KOPT-K1 (cell line): ENCODE data around the gene MGMT.
A peak's percentile ranks its signal among the peaks of the same experiment; 100 is the strongest.

Experiments used
- H3K27ac ChIP-seq: fragments of 200-600 bp; sonication (generic); 2 replicates; pipeline ENCODE4 v1.5.1; 2016; ENCODE audit warnings: antibody characterized with exemption, mild to moderate bottlenecking, low read depth, low read length; ENCODE audit not compliant: poor library complexity, severe bottlenecking
- H3K36me3 ChIP-seq: fragments of 200-600 bp; sonication (generic); 2 replicates; pipeline ENCODE4 v1.5.1; 2017; ENCODE audit warnings: antibody characterized with exemption, mild to moderate bottlenecking, low read length, moderate library complexity; ENCODE audit not compliant: insufficient read depth
- H3K9me3 ChIP-seq: fragments of 200-600 bp; sonication (generic); 2 replicates; pipeline ENCODE4 v1.5.1; 2017; ENCODE audit warnings: antibody characterized with exemption, low read length, mild to moderate bottlenecking; ENCODE audit not compliant: insufficient read depth, poor library complexity, severe bottlenecking

MGMT gene

DNA sequence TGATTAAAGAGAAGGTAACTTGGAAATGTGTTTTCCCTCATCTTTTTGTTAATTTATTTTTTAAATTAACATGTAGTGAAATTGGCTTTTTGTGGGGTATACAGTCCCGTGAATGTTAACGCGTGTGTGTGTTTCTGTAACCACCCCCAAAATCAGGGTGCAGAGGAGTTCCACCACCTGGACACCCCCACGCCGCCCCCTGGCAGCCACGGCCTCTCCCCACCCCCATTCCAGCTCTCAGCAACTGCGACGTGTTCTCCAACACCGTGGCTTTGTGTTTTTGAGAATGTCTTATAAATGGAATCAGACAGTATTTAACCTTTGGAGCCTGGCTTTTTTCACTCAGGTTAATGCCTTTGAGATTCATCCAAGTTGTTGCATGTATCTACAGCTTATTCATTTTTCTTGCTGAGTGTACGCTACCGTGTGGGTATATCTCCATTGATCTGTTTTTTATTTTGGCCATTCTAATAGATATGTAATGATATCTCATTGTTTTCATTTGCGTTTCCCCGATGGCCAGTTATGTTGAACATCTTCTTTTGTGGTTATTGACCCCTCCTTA, 278.2 kb downstream of the MGMT start:
- Histone ChIP-seq H3K36me3 (no peaks in the 10 kb centered on the region), H3K9me3 (peaks cover 18% of the 10 kb centered on the region), H3K27ac (no peak overlapping the region)

DNA sequence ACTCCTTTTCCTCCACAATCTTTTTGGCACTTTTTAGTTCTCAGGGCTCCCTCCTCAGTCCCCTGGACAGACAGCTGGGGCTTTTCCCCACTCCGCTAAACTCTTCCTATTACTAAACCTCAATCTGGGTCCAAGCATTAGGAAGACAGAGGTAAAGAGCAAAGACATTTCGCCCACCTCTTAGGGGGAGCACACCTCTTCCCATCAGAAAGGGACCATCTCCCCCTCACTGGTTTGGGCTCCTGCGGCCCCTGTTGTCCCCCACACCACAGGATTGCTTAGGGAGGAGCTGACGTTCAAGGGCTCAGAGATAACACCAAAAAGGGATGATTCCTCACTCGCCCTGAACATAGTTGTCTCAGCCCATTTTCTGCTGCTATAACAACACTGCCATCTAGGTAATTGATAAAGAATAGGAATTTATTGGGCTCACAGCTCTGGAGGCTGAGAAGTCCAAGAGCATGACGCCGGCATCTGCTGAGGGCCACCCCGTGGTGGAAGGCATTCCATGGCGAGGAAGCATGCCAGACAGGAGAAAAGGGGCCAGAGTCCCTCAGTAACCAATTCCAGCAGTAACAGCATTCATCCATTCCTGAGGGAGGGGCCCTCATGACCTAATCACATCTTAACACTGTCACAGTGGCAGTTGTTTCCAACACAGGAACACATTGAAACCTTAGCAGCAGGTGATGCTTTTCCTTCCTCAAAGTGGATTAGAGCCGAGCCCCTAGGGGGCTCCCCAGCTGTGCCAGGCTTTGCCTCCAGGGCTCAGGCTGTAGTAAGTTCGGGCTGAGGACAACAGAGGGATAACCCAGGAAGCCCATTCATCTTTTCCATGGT, 287.4 kb downstream of the MGMT start:
- Histone ChIP-seq H3K9me3 (peaks cover 32% of the 10 kb centered on the region), H3K36me3 (no peaks in the 10 kb centered on the region), H3K27ac (no peak overlapping the region)

DNA sequence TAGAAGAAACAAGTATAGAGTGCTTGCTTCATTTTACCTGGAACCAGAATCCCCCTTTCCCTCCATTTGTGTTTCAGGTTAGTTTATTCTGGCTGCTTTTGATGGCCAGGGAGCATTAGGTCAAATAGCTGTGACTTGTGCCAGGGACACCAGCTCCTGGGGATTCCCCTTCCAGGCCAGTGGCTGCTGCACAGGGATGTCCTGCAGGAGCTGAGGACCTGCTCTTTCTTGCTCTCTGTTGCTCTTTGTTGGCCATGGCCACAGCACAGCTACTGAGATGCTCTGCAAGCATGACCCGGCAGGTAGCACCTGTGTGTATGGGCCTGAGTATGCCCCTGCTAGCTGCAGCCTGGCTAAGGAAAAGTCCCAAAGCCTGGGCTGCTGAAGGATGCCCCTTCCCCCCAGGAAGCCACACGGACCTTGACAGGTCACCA, 288.1 kb downstream of the MGMT start:
- Histone ChIP-seq H3K9me3 (peaks cover 30% of the 10 kb centered on the region), H3K27ac (peak overlapping the region; percentile 16), H3K36me3 (peaks cover 7% of the 10 kb centered on the region; the same call in 1 of the 2 replicates)

DNA sequence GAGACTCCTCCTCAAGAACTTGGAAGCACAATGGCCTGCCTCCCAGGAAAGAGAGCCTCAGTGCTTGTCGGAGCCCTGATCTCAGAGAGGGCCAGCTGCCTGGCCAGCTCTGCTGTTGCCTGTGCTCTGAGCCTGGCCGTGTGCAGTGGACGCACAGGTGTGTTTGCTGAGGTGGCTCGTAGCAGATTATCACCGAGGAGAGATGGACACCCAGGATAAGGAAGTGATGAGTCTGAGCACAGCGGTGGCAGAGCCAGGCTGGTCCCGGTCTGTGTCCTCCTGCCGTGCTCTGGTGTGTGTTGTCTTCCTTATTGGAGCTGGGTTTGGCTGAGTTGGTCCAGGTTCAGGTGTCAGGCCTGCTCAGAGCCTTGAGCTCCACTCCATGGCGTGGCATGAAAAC, 288.6 kb downstream of the MGMT start:
- Histone ChIP-seq H3K36me3 (peaks cover 7% of the 10 kb centered on the region; the same call in 1 of the 2 replicates), H3K27ac (peak overlapping the region; percentile 16), H3K9me3 (peaks cover 30% of the 10 kb centered on the region)

DNA sequence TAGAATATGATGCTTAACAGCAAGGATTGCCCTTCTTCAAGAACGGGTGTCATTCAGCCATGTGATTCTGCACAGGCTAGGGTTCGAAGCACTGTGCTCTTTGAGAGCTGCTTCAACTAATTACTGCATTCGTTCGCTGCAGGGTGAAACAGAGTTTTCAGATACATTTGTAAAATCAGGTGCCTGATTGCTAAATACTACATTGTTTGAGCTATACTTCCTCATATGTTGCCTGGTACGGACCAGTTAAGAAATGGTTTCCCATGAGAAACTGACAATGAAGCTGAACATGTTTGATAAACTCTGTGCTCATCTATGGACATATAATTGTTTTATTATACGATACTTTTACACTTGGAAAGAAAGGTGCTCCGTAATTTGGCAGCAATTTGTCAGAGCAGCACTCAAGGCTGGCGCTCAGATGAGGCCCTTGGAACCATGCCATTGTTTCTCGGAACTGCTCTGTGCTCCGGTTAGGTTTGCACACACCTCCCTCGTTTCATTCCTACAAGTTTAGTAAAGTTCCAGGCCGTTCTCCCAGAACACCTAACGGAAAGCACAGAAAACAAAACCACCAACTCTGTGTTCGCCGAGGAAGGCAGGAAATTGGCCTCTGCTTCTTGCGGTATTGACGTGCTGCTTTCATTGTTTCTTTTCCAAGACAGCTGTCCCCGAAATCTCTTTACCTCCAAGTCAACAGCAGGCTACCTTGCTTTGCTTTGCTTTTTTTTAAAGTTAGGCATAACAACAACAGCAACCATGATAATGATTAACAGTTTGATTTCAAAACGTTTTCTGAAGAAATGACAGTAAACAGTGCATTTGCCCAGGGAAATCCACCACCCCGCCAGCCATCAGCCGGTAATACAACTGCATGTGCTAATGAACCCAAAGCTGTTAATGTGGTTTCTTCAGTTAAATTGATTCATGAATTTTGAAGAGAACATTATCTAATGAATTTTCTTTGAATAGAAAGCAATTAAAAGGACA, 290.2 kb downstream of the MGMT start:
- Histone ChIP-seq H3K9me3 (peaks cover 20% of the 10 kb centered on the region), H3K27ac (peak overlapping the region; percentile 77), H3K36me3 (peaks cover 7% of the 10 kb centered on the region; the same call in 1 of the 2 replicates)

DNA sequence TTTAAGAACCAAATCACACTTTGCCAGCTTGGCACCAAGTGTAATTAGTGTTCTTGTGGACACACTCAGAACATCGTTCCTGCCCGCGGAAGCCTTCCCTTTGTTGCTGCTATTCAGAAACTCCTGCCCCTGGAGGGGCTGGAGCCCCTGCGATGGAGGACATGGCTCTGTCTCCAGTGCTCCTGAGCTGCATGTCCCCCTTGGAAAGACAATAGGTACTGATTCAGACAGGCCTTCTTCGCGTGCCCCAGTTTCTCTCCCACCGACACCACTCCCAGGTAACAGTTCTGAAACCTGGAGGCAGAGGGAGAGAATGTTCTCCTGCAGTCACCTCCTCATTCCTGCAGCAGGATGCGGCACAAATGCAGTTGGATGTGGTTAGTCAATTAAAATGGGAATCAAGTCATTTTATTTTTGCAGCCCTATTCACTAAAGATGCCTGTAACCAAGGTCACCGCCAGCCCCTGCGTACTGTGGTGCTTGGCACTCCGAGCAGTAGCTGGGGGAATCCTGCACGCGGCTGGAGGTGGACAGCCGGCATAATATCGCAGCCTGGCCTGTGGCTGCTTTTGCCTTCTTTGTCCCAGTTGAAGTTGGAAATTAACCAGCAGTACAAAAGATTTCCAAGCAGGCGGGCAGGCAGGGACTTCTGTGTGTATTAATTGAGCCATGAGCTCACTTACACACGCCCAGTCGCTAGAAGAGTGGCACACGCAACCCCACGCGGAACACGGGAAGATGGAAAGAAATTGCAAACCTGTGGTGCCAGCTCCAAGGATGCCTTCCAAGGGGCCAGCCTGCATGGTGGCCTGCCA, 291.4 kb downstream of the MGMT start:
- H3K27ac ChIP-seq: peak overlapping the region; percentile 77
- H3K36me3 ChIP-seq: peaks cover 7% of the 10 kb centered on the region; the same call in 1 of the 2 replicates
- H3K9me3 ChIP-seq: peaks cover 9% of the 10 kb centered on the region

DNA sequence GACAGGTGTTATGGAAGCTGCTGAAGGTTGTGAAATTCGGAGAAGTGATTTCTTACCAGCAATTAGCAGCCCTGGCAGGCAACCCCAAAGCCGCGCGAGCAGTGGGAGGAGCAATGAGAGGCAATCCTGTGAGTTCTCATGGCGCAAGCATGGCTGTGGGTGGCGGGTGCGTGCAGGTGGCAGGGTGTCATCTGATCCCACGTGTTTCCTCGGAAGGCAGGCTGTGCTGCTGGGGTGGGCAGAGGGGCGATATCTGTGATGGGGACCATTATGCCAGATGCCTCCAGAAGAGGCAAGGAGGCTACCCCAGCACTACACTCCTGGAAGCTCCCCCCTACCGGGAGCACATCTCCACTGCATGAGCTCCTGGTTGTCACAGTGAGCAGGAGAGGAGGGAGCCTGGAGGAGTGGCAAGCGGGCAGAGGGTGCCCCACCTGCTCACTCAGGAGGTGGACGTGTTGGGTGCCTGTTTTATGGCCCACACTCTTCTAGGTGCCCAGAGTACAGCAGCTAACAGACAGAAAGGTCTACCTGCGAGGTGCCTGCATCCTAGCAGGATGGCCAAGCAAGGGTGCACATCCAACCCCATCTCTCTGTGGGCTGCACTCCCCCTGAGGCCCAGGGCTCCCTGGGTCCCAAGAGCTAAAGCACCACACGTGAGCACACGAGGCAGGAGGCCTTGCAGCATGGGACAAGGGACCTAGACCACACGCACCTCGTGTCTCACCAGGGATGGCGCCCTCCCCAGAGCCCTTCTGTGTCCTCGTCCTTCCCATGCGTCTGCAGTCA, 292.4 kb downstream of the MGMT start:
- H3K36me3 ChIP-seq: peaks cover 7% of the 10 kb centered on the region; the same call in 1 of the 2 replicates
- peaks cover 4% of the 10 kb centered on the region for H3K9me3 ChIP-seq

DNA sequence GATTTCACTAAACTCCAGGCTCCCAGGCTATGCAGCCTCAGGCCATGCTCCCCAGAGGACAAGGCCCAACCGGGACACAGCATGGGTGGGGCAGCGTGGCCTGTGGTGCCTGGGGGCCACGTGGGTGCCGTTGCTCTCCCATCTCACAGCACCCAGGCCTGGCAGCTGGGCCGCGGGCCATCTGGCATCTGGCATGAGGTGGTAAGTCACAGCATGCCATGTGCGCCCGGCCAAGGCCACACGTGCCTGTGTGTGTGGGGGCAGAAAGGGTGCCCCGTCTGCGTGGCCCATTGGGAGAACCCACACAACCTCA, 292.9 kb downstream of the MGMT start:
- Histone ChIP-seq H3K36me3 (peaks cover 7% of the 10 kb centered on the region; the same call in 1 of the 2 replicates), H3K27ac (no peak overlapping the region), H3K9me3 (no peaks in the 10 kb centered on the region)

More for the DNA sequence above, 292.4 kb downstream of the MGMT start:
- no peak overlapping the region for H3K27ac ChIP-seq

DNA sequence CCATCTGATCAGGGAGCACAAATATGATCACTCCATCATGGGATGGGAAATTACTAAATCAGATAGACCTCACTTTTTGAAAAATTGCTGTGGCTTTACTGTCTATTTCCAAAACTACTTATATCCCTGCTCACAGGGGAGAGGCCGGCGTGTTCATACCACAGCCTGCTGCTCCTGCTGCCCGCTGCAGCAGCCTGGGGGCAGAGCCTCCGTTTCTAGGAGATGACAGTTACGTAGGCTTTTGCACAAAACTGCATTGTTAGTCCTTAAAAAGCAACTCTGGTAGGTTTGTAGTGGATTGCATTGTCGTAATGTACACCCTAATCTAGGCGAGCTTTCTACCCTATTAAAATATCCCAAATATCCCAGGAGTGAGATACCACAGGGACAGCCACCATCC, 293.4 kb downstream of the MGMT start:
- Histone ChIP-seq H3K36me3 (peaks cover 7% of the 10 kb centered on the region; the same call in 1 of the 2 replicates), H3K9me3 (no peaks in the 10 kb centered on the region), H3K27ac (no peak overlapping the region)

DNA sequence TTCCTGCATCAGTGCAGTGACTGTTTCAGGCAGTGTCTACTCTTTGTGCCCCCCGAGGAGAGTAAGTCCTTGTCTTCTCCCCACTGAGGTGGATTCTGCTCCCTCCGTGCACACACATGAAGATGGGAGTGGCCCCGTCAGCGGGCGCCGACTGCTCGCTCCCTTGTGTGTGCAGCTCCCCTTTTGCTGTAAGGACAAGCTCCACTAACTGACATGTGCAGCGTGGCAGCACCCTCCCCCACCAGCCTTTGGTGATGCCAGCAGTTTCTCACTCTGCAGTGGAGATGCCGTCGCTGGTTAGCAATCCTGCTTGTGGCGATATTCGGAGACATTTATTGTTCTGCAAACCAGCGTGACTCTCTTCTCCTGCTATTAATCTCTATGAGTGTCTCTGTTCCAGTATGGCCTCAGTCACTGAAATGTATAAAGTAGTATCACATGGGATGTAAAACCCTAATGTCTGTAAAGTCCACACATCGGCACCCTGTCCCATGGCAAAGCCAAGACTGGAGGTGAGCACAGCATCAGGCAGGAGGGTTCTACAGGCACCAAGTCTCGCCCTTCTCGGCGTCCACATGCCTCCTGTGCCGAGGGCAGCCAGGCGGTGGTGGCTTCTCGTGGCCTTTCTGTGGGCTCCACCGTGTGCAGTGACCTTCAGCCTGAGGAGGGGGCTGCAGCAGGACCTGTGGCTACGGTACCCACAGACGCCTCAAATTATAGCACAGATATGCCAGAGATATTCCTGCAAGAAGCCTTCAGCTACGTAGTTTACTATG, 294.3 kb downstream of the MGMT start:
- Histone ChIP-seq H3K36me3 (peaks cover 7% of the 10 kb centered on the region; the same call in 1 of the 2 replicates), H3K9me3 (no peaks in the 10 kb centered on the region), H3K27ac (no peak overlapping the region)

DNA sequence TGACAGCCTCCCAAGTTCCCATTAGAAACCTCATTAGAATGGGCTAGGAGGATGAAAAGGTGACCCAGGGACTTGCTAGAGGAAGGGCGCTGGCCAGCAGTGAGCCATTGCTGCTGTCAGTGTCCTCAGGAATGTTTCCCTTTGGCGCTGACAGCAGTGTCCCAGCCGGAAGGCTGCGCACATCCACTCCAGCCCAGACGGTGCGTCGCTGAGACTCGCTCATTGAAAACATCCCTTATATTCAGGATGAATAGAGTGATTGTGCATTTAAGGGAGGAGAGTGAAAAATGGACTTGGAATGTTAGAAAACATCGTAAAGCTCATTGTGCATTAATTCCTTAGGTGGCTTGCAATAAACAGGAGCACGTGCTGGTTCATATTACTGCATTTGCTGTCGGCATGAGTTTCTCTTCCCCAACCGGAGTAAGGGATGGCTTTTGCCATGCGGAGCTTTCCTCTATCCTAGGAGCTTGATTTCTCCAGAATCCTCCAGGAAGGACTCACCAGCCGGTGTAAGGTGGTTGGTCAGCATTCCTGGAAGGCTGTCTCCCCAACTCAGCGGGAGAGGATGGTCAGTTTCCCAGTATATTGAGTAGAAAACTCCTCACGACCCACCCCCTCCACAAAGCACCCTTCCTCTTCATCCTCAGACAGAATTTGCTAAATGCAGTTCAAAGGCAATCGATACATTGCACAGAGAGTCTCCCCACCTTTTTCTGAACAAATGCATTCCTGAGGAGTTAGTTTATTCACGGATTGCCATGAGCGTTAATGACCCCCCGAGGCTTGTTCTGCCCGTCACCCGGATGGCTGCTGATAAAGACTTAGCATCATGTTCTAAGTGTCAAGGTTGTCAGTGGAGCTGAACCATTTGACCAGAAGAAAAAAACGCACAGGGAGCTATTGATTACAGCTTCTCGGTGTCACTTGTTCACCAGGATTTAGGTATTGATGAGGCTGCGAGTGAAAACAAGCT, 295.2 kb downstream of the MGMT start:
- Histone ChIP-seq H3K36me3 (peaks cover 7% of the 10 kb centered on the region; the same call in 1 of the 2 replicates), H3K9me3 (no peaks in the 10 kb centered on the region), H3K27ac (no peak overlapping the region)
